Retinal pigment epithelial cell (primary cell): ENCODE results near the gene SMIM10.
"Not testable (repeated sequence)": the region's sequence is repeated elsewhere in the genome, so short reads cannot be mapped to it uniquely, and the experiment has no call there.

Experiments
- DNase-seq: peaks from one replicate; pipeline ENCODE4 v3.0.0-alpha.2; 2010; ENCODE audit warnings: low read depth
- H3K4me3 ChIP-seq: 2 replicates; pipeline ENCODE4 v1.5.1; 2011; ENCODE audit warnings: mild to moderate bottlenecking, low read length, control low read depth, moderate library complexity
- CTCF ChIP-seq: conservative IDR thresholded peaks from 2 replicates; pipeline ENCODE4 v1.5.1; 2011; ENCODE audit warnings: low read depth, low read length, control low read depth, inconsistent platforms

Gene SMIM10

DNA sequence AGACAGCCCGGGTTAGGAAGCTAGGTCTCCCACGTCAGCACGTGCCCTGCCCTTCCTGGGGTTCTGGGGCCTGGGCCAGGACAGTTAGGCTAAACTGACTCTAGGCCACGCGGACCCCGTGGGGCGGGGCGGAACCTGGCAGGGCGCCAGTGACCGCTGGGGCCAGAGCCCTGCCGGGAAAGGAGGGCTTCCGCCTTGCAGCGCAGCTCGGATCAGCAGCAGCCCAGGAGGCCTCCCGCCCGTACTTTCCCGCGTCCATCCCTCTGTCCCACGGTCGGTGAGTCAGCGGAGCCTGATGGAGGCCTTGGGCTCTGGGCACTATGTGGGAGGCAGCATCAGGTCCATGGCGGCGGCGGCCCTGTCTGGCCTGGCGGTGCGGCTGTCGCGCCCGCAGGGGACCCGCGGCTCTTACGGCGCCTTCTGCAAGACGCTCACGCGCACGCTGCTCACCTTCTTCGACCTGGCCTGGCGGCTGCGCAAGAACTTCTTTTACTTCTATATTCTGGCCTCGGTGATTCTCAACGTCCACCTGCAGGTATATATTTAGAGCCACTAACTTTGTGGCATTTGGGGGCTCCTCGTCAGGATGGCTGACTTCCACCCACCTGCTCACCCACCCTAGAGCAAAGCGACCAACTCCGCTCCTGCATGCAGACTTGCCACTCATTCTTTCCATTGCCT, at the start of gene SMIM10:
Gene SMIM10 (plus strand): TSS at position 191 of the 681 bp plus-strand sequence. CDS start 105 bp downstream, at position 296.
- no peak for TF ChIP-seq CTCF
- peak; percentile 22 for DNase-seq

GRCh38 chrX:134946364-134946763, 44.4 kb upstream of the SMIM10 start:
- H3K4me3 ChIP-seq, DNase-seq: not testable (repeated sequence)

More for the DNA sequence above, at the start of gene SMIM10:
- peak within 1 kb of the TSS; percentile 44 for H3K4me3 ChIP-seq

- DNase-seq = peak; percentile 61
- H3K4me3 ChIP-seq = no peak overlapping the region
- TF ChIP-seq CTCF = no peak
These were observed 42.2 kb upstream of the SMIM10 start for GRCh38 chrX:134948333-134949241.

DNA sequence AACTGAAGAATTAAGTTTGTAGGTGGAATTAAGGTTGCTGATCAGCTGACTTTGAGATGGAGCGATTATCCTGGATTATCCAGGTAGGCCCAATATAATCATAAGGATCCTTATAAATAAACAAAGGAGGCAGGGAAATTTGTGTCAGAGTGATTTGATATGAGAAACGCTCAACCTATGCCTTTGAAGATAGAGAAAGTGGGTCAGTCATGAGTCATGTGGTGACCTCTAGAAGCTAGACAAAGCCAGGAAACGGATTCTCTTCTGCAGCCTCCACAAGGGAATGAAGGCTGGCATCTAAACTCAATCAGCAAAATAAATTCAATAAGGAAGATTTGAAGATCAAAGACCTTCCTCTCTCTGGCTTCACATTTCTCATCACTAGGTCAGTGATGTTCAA, 41.5 kb upstream of the SMIM10 start:
- H3K4me3 ChIP-seq = no peak overlapping the region
- DNase-seq = no peak
- no peak for TF ChIP-seq CTCF

DNA sequence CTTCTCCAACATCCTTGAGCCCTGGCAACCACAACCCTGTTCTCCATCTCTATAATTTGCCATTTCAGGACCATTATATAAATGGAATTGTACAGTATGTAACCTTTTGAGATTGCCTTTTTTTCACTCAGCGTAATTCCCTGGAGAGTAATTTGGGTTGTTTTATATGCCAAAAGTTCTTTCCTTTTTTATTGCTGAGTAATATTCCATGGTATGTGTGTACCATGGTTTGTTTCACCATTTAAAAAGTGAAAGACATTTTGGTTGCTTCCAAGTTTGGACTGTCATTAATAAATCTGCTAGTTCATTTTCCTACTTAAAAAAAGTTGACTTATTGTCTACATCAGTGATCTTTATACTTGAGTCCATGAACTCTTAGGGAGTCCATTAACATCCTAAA, 33.0 kb upstream of the SMIM10 start:
- TF ChIP-seq CTCF = no peak
- no peak for DNase-seq
- H3K4me3 ChIP-seq = no peak overlapping the region

GRCh38 chrX:134960366-134960765, 30.4 kb upstream of the SMIM10 start:
- H3K4me3 ChIP-seq, DNase-seq: not testable (repeated sequence)

DNA sequence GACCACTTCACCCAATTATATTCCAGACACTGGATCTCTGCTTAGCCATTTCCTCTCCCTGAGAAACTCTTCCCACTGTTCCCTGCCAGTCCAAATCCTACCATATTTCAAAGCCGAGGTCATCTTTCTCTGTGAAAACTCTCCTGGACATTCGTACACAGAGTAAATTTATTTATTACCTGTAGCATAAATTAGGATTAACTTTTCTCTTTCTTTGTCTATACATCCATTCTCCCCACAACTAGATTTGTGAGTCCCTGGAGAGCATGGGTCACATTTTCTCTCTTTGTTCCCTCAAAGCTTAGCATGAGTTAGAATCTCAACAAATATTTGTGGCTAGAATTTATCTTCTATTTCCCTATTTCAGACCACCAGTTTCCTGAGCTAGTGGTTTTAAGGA, 27.8 kb upstream of the SMIM10 start:
- no peak overlapping the region for H3K4me3 ChIP-seq
- no peak for DNase-seq
- TF ChIP-seq CTCF = no peak

DNA sequence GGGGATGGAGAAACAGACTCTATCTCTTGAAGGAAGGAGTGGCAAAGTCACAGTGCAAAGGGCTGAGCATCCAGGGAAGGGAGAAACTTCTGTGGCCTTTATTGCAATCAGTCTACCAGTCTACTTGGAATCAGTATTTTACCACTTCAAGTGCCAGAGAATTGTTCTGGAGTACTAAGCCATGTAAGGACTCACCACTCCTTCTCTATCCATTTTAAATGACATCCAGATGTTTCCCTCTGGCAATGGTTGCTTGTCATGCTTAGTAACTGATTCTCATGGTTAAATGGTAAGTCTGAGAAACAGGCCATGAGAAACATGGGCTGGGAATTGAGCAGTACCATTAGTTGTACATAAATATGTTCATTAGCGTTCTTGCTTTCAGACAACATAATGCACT, 21.1 kb upstream of the SMIM10 start:
- TF ChIP-seq CTCF = no peak
- no peak for DNase-seq
- no peak overlapping the region for H3K4me3 ChIP-seq
